Ishikawa (cell line): ENCODE measurements around the gene TYR.

Experiments used
- CEBPB ChIP-seq: IDR thresholded peaks from 2 replicates; pipeline ENCODE4 v1.6.1; 2012
- CREB1 ChIP-seq: IDR thresholded peaks from 2 replicates; pipeline ENCODE4 v1.6.1; 2012; ENCODE audit warnings: low read depth
- EGR1 ChIP-seq: IDR thresholded peaks from 2 replicates; pipeline ENCODE4 v1.6.1; 2012
- EP300 ChIP-seq: IDR thresholded peaks from 2 replicates; pipeline ENCODE4 v1.6.1; 2012; ENCODE audit warnings: borderline replicate concordance
- FOXM1 ChIP-seq: IDR thresholded peaks from 2 replicates; pipeline ENCODE4 v1.6.1; 2012; ENCODE audit warnings: low read depth, borderline replicate concordance
- MAX ChIP-seq: IDR thresholded peaks from 2 replicates; pipeline ENCODE4 v1.6.1; 2012
- NFIC ChIP-seq: IDR thresholded peaks from 2 replicates; pipeline ENCODE4 v1.6.1; 2012
- RAD21 ChIP-seq: IDR thresholded peaks from 2 replicates; pipeline ENCODE4 v1.6.1; 2012; ENCODE audit warnings: low read depth
- REST ChIP-seq: IDR thresholded peaks from 2 replicates; pipeline ENCODE4 v1.6.1; 2012; ENCODE audit warnings: low read depth, mild to moderate bottlenecking
- TAF1 ChIP-seq: IDR thresholded peaks from 2 replicates; pipeline ENCODE4 v1.6.1; 2012; ENCODE audit warnings: low read depth, mild to moderate bottlenecking
- TCF12 ChIP-seq: IDR thresholded peaks from 2 replicates; pipeline ENCODE4 v1.6.1; 2012; ENCODE audit warnings: low read depth
- TEAD4 ChIP-seq: IDR thresholded peaks from 2 replicates; pipeline ENCODE4 v1.6.1; 2012
- USF1 ChIP-seq: IDR thresholded peaks from 2 replicates; pipeline ENCODE4 v1.6.1; 2012
- YY1 ChIP-seq: IDR thresholded peaks from 2 replicates; pipeline ENCODE4 v1.6.1; 2012; ENCODE audit warnings: low read depth
- ZBTB7A ChIP-seq: IDR thresholded peaks from 2 replicates; pipeline ENCODE4 v1.6.1; 2012; ENCODE audit warnings: low read depth

Gene TYR

GRCh38 chr11:89235976-89236375 is 58.3 kb downstream of the TYR start:
- no peak for TF ChIP-seq RAD21
- no peak for TF ChIP-seq REST
- TF ChIP-seq YY1 = no peak
- TF ChIP-seq TEAD4 = no peak
- TF ChIP-seq CREB1 = no peak
- no peak for TF ChIP-seq EGR1
- no peak for TF ChIP-seq TCF12
- TF ChIP-seq EP300 = no peak

GRCh38 chr11:89249196-89249595 is 71.5 kb downstream of the TYR start:
- TF ChIP-seq MAX (no peak), NFIC (no peak), FOXM1 (no peak), TEAD4 (no peak), EGR1 (no peak), CREB1 (no peak), USF1 (no peak), CEBPB (no peak)

GRCh38 chr11:89261483-89261882 is 83.8 kb downstream of the TYR start:
- TF ChIP-seq CEBPB = peak; percentile 65

GRCh38 chr11:89267660-89268302 is 90.1 kb downstream of the TYR start:
- TF ChIP-seq CEBPB (no peak), REST (no peak), ZBTB7A (no peak), YY1 (no peak), FOXM1 (no peak), NFIC (no peak), TEAD4 (no peak), MAX (no peak)

- TF ChIP-seq TCF12 (no peak), NFIC (no peak), USF1 (no peak), TAF1 (no peak), RAD21 (no peak), EP300 (no peak), TEAD4 (no peak), YY1 (no peak), CREB1 (no peak), ZBTB7A (no peak), FOXM1 (no peak), EGR1 (no peak), MAX (no peak), CEBPB (no peak), REST (no peak)
These were observed 98.3 kb downstream of the TYR start for GRCh38 chr11:89275966-89276365.
